Central memory CD8-positive, alpha-beta T cell (primary cell): Measurements from ENCODE around the gene RGMB.

ENCODE experiments used
- ATAC-seq: fragments of 150-1000 bp; cut with Tn5 transposase; replicated peaks from 2 replicates; pipeline ENCODE4 v1.10.0; 2022; ENCODE audit warnings: mild to moderate bottlenecking, moderate FRiP score, moderate number of reproducible peaks; ENCODE audit not compliant: poor library complexity, severe bottlenecking; ENCODE audit errors: extremely low read depth
- DNase-seq, 2 donors: peaks; one replicate each; pipeline ENCODE4 v3.0.0; 2021; ENCODE audit warnings: low spot score in 2 of 2
- H3K27ac Mint-ChIP-seq: one replicate; pipeline ENCODE4 v1.8.0; 2022; ENCODE audit warnings: low read depth, mild to moderate bottlenecking, moderate library complexity, mixed read lengths
- H3K27me3 Mint-ChIP-seq: one replicate; pipeline ENCODE4 v1.8.0; 2022; ENCODE audit warnings: mixed read lengths
- H3K36me3 Mint-ChIP-seq: one replicate; pipeline ENCODE4 v1.8.0; 2022; ENCODE audit warnings: mild to moderate bottlenecking, moderate library complexity, mixed read lengths; ENCODE audit not compliant: insufficient read depth
- H3K4me1 Mint-ChIP-seq: one replicate; pipeline ENCODE4 v1.8.0; 2022; ENCODE audit warnings: mixed read lengths
- H3K4me3 Mint-ChIP-seq: one replicate; pipeline ENCODE4 v1.8.0; 2022; ENCODE audit warnings: mild to moderate bottlenecking, moderate library complexity, mixed read lengths
- H3K9me3 Mint-ChIP-seq: one replicate; pipeline ENCODE4 v1.8.0; 2022; ENCODE audit warnings: mixed read lengths

The RGMB gene

DNA sequence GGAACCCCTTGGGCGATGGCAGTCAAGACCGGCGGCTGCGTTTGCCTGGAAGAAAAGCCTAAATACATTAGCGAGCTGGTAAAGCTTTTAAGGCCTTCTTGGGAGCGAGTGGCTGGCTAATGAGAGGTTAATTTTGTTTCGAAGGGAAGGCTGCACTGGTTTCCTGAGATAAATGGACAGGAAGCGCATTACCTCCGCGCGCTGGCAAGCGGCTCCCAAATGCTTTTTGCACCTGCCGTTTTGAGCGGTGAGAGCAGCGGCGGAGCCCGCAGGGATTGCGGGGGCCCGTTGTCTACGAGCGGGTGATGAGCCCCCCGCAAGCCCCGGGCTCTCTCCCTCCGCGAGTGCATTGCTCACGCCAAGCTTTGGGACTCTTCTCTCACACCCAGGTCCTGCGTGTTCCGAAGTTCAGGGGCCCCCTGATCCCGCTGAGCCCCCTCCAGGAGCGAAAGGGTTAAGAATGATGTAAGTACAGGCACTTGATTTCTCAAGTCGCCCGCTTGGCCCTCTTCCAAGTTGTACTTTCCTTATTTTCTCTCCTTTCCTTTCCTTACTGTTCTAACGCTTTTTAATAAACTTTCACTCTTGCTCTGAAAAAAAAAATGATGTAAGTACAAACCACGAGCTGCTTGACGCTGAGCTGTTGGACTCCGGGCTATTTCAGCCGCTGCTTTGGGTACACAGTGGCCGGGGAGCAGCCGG is 3.1 kb upstream of the RGMB start:
- no peaks in the 10 kb centered on the region for H3K9me3 Mint-ChIP-seq
- H3K36me3 Mint-ChIP-seq = peaks cover 12% of the 10 kb centered on the region
- ATAC-seq = no peak
- no peak for DNase-seq
- peaks cover 56% of the 10 kb centered on the region for H3K4me1 Mint-ChIP-seq
- H3K4me3 Mint-ChIP-seq = peak overlapping the region; percentile 91
- H3K27me3 Mint-ChIP-seq = peaks cover 88% of the 10 kb centered on the region
- H3K27ac Mint-ChIP-seq = peak overlapping the region; percentile 79

DNA sequence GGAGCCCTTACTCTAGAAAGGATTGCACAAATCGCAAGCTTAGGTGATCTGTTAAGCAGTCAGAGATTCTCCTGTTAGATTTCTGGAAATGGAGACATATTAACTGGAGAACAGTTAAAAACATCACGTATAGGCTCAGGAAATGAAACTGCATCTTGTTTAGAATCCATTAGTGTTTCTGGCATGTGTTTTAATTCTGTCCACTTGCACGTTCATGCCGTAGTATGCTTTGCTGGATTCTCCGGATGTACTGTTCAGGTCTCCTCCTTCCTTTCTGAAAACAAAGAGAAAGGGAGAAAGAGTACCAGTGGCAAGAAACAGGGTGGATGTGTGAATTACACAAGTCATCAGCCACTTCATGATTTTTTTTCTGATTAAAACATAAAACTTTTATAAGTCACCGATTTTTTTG is 2.5 kb upstream of the RGMB start:
- ATAC-seq (no peak), DNase-seq (no peak)
- Mint-ChIP-seq H3K27ac (peak overlapping the region; percentile 79), H3K36me3 (peaks cover 12% of the 10 kb centered on the region), H3K4me3 (peak overlapping the region; percentile 91), H3K4me1 (peaks cover 56% of the 10 kb centered on the region), H3K9me3 (no peaks in the 10 kb centered on the region), H3K27me3 (peaks cover 89% of the 10 kb centered on the region)

DNA sequence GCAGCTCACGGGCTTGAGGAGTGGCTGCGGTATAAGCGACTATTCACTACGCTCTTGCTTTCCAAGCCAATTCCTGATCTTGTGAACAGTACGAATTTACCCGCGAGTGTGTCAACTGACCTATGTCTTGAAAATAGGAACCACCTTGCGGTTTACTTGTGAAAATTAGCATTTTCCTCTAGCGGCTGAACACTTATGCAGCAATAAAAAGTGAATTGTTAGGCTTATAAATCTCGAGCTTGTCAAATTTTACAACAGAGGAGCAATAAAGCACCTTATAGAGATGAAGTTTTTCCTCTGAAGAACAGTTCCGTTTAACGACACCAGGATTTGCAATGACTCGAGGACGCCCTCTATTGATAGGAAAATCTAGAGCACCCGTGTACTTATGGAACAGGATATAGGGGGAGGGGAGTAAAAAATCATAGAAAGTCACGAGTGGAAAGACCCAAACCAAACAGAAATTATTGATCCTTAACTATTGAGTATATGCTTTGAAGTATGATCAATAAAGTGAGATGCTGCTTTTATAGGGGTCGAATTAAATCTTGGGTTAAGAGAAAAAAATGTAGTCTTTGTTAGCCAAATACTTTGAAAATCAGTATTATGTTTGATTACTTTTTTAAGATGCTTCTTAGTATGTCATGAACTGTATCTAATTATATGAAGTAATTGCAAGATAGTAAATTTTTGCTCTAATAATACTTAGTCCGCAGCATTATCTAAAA is 1.9 kb upstream of the RGMB start:
- peaks cover 89% of the 10 kb centered on the region for H3K27me3 Mint-ChIP-seq
- ATAC-seq (peak; percentile 25), DNase-seq (no peak)
- no peaks in the 10 kb centered on the region for H3K9me3 Mint-ChIP-seq
- peak overlapping the region; percentile 79 for H3K27ac Mint-ChIP-seq
- H3K36me3 Mint-ChIP-seq = peaks cover 12% of the 10 kb centered on the region
- H3K4me1 Mint-ChIP-seq = peaks cover 56% of the 10 kb centered on the region
- H3K4me3 Mint-ChIP-seq = peak overlapping the region; percentile 91

DNA sequence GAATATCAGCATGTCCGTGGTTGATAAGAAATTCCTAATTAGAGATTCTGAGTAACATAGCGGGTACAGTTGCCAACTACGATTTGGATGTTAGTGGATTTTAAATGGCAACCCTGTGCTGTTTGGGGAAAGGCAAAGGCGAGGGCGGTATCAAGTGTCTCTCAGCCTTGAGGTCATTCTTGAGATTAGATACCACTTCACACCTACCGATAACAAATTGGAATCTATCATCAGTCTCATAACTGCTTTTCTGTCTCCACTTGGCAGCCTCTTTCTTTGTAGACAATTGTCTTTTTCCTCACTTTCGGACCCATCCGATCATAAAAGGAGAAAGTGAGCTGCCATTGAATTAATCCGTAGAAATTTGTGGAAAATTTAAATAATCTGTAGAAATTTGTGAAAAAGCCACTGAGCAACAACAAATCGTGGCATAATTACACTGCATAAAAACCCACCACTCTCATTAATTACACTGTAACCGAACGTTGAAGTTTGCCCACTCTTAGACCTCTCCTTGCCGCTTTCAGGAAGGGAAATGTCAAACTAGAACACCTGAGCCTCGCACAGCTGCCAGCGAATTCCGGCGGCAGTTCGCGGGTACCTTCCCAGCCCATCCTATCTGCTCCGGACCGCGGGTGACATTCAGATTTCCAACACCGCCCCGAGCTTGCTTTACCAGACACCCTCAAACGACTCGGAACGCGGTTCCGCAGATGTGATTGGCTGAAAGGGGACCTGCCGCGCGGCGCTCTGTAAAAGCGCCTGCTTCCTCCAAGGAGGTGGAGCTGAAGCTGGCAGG is 849 bp upstream of the RGMB start:
- ATAC-seq (no peak), DNase-seq (no peak)
- H3K4me1 Mint-ChIP-seq = peaks cover 56% of the 10 kb centered on the region
- H3K27me3 Mint-ChIP-seq = peaks cover 89% of the 10 kb centered on the region
- peak overlapping the region; percentile 59 for H3K27ac Mint-ChIP-seq
- peaks cover 12% of the 10 kb centered on the region for H3K36me3 Mint-ChIP-seq
- peak overlapping the region; percentile 96 for H3K4me3 Mint-ChIP-seq
- H3K9me3 Mint-ChIP-seq = no peaks in the 10 kb centered on the region

DNA sequence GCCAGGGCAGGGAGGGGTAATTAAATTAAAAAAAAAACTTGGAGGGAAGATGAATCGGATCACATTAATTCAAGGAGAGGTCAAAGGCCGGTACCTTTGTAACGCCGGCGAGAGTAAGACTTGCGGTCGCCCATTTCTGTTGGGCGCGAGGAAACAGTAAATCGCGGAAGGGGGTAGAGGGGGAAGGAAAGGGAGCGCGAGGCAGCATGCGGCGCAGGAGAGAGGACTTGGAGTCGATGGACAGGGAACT is 324 bp upstream of the RGMB start:
- DNase-seq (no peak), ATAC-seq (no peak)
- peak overlapping the region; percentile 96 for H3K4me3 Mint-ChIP-seq
- H3K9me3 Mint-ChIP-seq = no peaks in the 10 kb centered on the region
- H3K36me3 Mint-ChIP-seq = peaks cover 12% of the 10 kb centered on the region
- peaks cover 88% of the 10 kb centered on the region for H3K27me3 Mint-ChIP-seq
- H3K27ac Mint-ChIP-seq = peak overlapping the region; percentile 59
- peaks cover 54% of the 10 kb centered on the region for H3K4me1 Mint-ChIP-seq

DNA sequence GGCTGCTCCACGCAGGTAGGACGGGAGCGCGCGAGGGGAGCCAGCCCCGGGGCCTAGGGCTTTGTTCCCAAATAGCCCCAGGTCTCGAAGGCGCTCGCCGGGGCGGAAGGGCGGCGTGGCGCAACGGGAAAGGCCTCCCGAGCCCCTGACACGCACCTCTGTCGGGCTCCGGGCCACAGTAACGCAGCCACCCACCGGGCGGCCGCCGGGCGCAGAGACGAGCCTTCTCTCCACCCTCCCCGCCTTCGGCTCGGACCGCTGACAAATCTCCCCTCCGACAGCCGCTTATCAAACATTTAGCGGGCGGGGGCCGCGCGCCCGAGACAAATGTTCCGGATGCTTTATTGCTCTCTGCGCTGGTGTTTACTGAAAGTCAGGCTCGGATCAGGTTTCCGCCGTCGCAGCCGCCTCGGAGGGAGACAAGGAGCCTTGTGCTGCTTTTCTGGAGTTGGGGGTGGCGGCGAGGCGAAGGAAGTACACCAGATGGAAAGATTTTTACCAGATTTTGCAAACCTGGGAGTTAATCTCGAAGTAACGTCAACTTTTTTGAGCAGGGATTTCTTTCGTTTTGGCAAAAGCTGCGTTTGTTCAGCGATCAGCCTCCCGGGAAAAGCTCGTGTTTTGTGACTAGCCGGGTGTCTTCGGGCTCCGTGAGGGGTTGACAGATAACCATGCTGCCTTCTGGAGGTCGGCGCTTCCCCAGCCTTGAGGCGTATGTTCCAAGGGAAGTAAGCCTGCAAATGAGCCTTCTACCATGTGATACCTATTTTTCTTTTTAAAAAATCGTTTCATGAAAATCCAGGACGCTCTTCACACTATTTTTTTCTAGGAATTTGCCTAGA is 950 bp downstream of the RGMB start:
- ATAC-seq (peak; percentile 4), DNase-seq (peak in 1 of 2 donors; percentile 28)
- Mint-ChIP-seq H3K4me1 (peaks cover 48% of the 10 kb centered on the region), H3K36me3 (peaks cover 12% of the 10 kb centered on the region), H3K27me3 (peaks cover 87% of the 10 kb centered on the region), H3K9me3 (no peaks in the 10 kb centered on the region), H3K4me3 (peak overlapping the region; percentile 96), H3K27ac (peak overlapping the region; percentile 94)

DNA sequence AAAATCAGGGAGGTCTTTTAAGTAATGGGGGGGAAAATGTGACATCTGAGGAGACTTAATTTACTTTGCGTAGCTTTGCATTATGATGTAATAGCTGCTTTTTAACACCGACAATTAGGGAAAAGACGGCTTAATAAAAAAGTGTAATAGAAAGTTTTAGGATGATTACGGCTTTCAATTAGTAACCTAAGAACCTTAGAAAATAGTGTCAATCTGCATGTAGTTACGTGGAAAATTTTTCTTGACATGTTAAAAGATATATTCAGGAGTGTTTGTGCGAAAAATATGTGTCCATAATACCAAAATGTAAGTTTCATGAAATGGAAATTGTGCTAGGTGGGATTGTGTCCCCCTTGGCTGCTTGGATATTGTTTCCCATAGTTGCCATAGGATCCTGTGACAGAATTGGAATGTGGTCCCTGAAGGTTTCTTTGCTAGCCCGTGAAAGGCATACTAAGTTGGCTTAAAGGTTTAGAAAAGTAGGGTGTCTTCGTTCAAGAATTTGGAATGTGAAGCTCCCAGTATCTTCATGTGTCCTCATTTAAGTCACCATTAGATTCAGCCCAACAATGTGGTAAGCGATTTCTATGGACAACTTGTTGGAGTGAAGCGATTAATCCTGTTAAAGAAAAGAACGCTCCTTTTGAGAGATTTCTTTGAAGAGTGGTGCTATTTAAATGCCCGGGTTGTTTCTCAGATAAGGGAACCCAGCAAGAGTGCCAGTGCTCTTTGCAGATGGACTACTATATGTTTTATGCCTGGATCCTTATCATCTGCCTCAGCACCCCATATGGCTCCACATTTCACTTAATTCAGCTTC is 2.0 kb downstream of the RGMB start:
- peak overlapping the region; percentile 94 for H3K27ac Mint-ChIP-seq
- no peak for DNase-seq
- H3K9me3 Mint-ChIP-seq = no peaks in the 10 kb centered on the region
- H3K27me3 Mint-ChIP-seq = peaks cover 77% of the 10 kb centered on the region
- peak overlapping the region; percentile 96 for H3K4me3 Mint-ChIP-seq
- peaks cover 38% of the 10 kb centered on the region for H3K4me1 Mint-ChIP-seq
- peaks cover 9% of the 10 kb centered on the region for H3K36me3 Mint-ChIP-seq
- ATAC-seq = no peak

DNA sequence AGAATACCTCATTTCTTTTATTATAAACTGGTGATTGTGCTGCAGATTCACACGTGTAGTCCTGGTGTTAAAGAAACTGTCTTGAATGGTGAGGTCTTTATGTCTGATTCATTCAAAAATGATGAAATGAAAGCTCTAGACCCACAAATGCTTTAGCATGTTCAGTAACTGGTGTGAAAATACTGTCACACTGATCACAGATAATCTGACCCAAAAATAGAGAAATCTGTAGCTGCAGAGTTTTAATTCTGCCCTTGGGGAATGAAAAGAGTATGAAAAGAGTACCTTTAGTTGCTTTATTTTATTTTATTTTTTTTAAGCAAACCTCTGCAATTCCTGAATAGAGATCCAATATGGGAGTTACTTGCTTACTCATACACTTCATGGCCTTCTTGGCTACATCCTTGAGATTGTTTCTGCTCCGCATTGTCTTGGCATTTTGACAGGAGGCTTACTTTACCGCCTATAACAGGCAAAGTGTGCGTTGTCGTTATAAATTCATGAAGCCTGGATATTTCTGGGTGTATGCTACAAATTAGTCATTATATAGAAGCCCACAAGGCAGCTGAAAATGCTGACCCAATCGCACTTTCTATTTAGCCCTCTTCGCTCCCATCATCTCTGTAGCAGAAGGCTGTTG is 2.7 kb downstream of the RGMB start:
- ATAC-seq (no peak), DNase-seq (no peak)
- Mint-ChIP-seq H3K27me3 (peaks cover 70% of the 10 kb centered on the region), H3K9me3 (no peaks in the 10 kb centered on the region), H3K4me1 (peaks cover 31% of the 10 kb centered on the region), H3K27ac (no peak overlapping the region), H3K36me3 (peaks cover 9% of the 10 kb centered on the region), H3K4me3 (peak overlapping the region; percentile 96)

DNA sequence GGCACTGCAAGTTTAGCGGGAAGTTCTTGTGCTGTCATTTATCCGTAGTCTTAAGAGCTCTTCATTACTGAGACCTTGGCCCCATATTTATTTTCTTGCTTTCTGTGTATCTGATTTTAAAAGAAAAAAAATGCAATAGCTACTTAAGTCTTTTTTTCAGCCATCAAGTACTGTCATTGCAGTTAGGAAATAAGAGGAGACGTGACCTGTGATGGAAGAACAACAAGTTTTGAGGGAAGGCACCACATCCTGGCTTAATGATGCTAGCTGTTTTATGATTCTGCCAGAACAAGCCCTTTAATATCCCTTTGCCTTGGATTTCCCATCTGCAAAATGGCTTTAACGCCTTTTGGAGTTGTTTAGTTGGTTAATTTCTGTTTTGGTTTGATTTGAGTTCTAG is 3.8 kb downstream of the RGMB start:
- H3K4me1 Mint-ChIP-seq = peaks cover 24% of the 10 kb centered on the region
- peaks cover 60% of the 10 kb centered on the region for H3K27me3 Mint-ChIP-seq
- no peak for DNase-seq
- ATAC-seq = no peak
- no peak overlapping the region for H3K27ac Mint-ChIP-seq
- no peaks in the 10 kb centered on the region for H3K9me3 Mint-ChIP-seq
- no peak overlapping the region for H3K4me3 Mint-ChIP-seq
- peaks cover 4% of the 10 kb centered on the region for H3K36me3 Mint-ChIP-seq

DNA sequence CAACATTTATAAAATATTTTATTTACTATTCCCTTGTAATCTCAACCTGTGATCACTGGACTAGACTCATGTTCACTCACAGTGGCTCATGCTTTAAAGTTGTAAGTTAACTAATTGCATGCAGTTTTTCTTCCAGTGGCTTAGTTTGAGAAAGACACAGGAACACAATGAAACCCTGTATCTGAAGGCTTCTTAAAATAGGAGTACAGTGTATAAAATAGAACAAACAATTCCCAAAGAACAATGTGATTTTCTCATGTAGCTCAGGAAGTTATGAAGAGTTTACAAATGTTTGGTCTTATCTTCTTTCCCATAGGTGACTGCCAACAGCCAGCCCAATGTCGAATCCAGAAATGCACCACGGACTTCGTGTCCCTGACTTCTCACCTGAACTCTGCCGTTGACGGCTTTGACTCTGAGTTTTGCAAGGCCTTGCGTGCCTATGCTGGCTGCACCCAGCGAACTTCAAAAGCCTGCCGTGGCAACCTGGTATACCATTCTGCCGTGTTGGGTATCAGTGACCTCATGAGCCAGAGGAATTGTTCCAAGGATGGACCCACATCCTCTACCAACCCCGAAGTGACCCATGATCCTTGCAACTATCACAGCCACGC is 5.9 kb downstream of the RGMB start:
- no peak overlapping the region for H3K27ac Mint-ChIP-seq
- ATAC-seq = no peak
- no peaks in the 10 kb centered on the region for H3K9me3 Mint-ChIP-seq
- no peak overlapping the region for H3K4me3 Mint-ChIP-seq
- H3K4me1 Mint-ChIP-seq = peaks cover 10% of the 10 kb centered on the region
- H3K36me3 Mint-ChIP-seq = peaks cover under 1% of the 10 kb centered on the region
- peaks cover 60% of the 10 kb centered on the region for H3K27me3 Mint-ChIP-seq
- no peak for DNase-seq

DNA sequence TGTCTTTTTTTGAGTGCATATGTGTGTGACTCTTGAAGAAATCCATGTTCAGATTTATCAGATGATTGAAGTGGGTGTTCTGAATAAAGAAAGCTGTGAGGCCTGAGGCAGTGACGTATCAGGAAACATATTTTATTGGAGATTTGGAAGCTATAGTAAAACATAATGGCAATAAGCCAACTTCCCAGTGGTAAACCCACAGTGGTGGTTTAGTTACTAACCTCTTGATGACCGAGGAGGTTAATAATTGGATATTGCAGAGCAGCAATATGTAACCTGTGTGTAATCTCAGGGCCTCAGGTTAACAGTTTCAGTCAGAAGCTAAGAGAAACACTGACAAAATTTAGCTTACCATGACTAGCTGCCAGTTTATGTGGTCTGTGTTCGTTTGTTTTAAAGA is 6.9 kb downstream of the RGMB start:
- H3K27ac Mint-ChIP-seq = no peak overlapping the region
- H3K36me3 Mint-ChIP-seq = no peaks in the 10 kb centered on the region
- H3K27me3 Mint-ChIP-seq = peaks cover 60% of the 10 kb centered on the region
- DNase-seq (no peak), ATAC-seq (no peak)
- H3K4me3 Mint-ChIP-seq = no peak overlapping the region
- H3K9me3 Mint-ChIP-seq = no peaks in the 10 kb centered on the region
- H3K4me1 Mint-ChIP-seq = peaks cover under 1% of the 10 kb centered on the region
